AG04449 (cell line): ENCODE measurements around the gene CYP4V2.
"Not testable (repeated sequence)": the region's sequence is repeated elsewhere in the genome, so short reads cannot be mapped to it uniquely, and the experiment has no call there.

Experiments
- CTCF ChIA-PET: fragments of 350-600 bp; formaldehyde crosslinking; extraction: SDS; loops from one replicate; lab custom pipeline; 2021; ENCODE audit warnings: antibody characterized with exemption; lab: Yijun Ruan, JAX
- POLR2A ChIA-PET: fragments of 400-600, 350-600 bp; formaldehyde crosslinking; extraction: SDS; loops from one replicate; lab custom pipeline; 2020; ENCODE audit warnings: antibody characterized with exemption, inconsistent platforms; lab: Yijun Ruan, JAX
- DNase-seq: peaks from one replicate; pipeline ENCODE4 v3.0.0-alpha.2; 2010; ENCODE audit warnings: low read depth, low spot score
- H3K4me3 ChIP-seq: 2 replicates; pipeline ENCODE4 v1.5.1; 2011; ENCODE audit warnings: low read depth, mild to moderate bottlenecking, control low read depth, low read length
- CTCF ChIP-seq: IDR thresholded peaks from one replicate; pipeline ENCODE4 v1.5.1; 2011; ENCODE audit warnings: mild to moderate bottlenecking, moderate library complexity, low read length, control low read depth, inconsistent platforms; ENCODE audit not compliant: insufficient read depth; ENCODE audit errors: missing control alignments

Gene CYP4V2

DNA sequence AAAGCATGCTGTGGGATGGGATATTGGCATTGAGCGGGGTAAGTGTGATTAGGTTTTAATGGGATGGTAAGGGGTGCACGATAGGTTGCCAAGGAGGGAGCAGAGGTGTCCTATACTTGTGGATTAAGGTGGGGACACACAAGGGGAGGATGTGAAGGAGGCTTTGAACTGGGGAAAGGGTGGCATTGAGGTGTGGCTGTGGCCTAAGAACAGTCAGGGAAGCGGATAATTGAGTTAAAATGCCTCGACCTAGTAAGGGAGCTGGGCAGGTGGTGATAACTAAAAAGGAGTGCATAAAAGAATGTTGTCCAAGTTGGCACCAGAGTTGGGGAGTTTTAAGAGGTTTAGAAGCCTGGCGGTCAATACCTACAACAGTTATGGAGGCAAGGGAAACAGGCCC lies 53.5 kb downstream of the CYP4V2 start:
- ChIA-PET CTCF (no interaction called here), POLR2A (no interaction called here)
- DNase-seq, result no peak
- H3K4me3 ChIP-seq, result no peak overlapping the region
- no peak for TF ChIP-seq CTCF

- DNase-seq, H3K4me3 ChIP-seq, POLR2A ChIA-PET, CTCF ChIA-PET: not testable (repeated sequence)
Measured at GRCh38 chr4:186247062-186247752, 55.8 kb downstream of the CYP4V2 start.

DNA sequence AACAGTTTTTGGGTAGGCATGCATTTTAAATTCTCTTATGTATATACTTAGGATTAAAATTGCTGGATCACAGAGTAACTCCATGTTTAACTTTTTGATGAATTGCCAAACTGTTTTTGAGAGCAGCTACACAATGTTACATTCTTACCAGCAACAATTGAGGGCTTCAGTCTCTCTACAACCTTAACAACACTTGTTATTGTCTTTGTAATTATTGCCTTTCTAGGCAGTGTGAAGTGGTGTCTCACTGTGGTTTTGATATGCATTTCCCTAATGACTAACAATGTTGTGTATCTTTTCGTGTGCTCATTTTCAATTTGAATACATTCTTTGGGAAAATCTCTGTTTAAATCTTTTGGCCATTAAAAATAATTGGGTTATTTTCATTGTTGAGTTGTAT lies 57.3 kb downstream of the CYP4V2 start:
- DNase-seq, result no peak
- H3K4me3 ChIP-seq, result no peak overlapping the region
- POLR2A ChIA-PET, result no interaction called here

GRCh38 chr4:186249785-186250754 lies 58.7 kb downstream of the CYP4V2 start:
- CTCF ChIA-PET, result interaction anchor here (1.0 kb wide), 1 partner anchor 114 kb away, joined by 3 read pairs; no protein-coding TSS in a partner anchor

More for the DNA sequence above, 57.3 kb downstream of the CYP4V2 start:
- TF ChIP-seq CTCF, result no peak
- CTCF ChIA-PET, result interaction anchor here (1.0 kb wide), 1 partner anchor 112 kb away, joined by 3 read pairs; no protein-coding TSS in a partner anchor

GRCh38 chr4:186250760-186251159 lies 59.4 kb downstream of the CYP4V2 start:
- ChIA-PET POLR2A (no interaction called here), CTCF (no interaction called here)
- TF ChIP-seq CTCF, result no peak
- no peak for DNase-seq
- H3K4me3 ChIP-seq, result no peak overlapping the region

More at GRCh38 chr4:186249785-186250754, 58.7 kb downstream of the CYP4V2 start:
- H3K4me3 ChIP-seq, result no peak overlapping the region
- peak; percentile 23 for DNase-seq
- POLR2A ChIA-PET, result no interaction called here
- TF ChIP-seq CTCF, result no peak

DNA sequence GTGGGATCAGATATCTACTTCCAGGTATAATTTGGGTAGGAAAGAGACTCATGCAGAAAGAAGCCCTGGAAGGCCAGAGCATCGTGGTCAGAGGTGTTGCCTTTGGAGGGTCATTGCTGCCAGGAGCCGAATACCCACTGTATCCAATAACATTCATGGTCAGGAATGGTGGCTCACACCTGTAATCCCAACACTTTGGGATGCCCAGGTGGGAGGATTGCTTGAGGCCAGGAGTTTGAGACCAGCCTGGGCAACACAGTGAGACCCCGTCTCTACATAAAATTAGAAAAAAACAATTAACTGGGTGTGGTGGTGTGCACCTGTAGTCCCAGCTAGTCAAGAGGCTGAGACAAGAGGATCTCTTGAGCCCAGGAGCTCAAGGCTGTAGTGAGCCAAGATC lies 63.8 kb downstream of the CYP4V2 start:
- no peak overlapping the region for H3K4me3 ChIP-seq
- no peak for TF ChIP-seq CTCF
- no peak for DNase-seq
- ChIA-PET CTCF (no interaction called here), POLR2A (no interaction called here)
